Loucy (cell line): ENCODE measurements around the gene DTNB.

ENCODE experiments used
- H2AFZ ChIP-seq: fragments of 200-600 bp; sonication (generic); 2 replicates; pipeline ENCODE4 v1.6.0; 2016; ENCODE audit warnings: antibody characterized with exemption, mild to moderate bottlenecking, low read length, moderate library complexity
- H3F3A ChIP-seq: fragments of 200-600 bp; 2 replicates; pipeline ENCODE4 v1.6.0; 2016; ENCODE audit warnings: antibody characterized with exemption, low read depth, mild to moderate bottlenecking
- H3K27me3 ChIP-seq: fragments of 200-600 bp; sonication (generic); 2 replicates; pipeline ENCODE4 v1.6.1; 2014; ENCODE audit warnings: low read length, mild to moderate bottlenecking; ENCODE audit not compliant: insufficient read depth, poor library complexity, severe bottlenecking
- H3K36me3 ChIP-seq: fragments of 200-600 bp; sonication (generic); 2 replicates; pipeline ENCODE4 v1.6.1; 2016; ENCODE audit warnings: low read length; ENCODE audit not compliant: insufficient read depth
- H3K4me1 ChIP-seq: fragments of 200-600 bp; sonication (generic); 2 replicates; pipeline ENCODE4 v1.5.1; 2014; ENCODE audit warnings: low read length, mild to moderate bottlenecking; ENCODE audit not compliant: insufficient read depth, poor library complexity, severe bottlenecking
- H3K4me2 ChIP-seq: fragments of 200-600 bp; sonication (generic); 2 replicates; pipeline ENCODE4 v1.6.0; 2014; ENCODE audit warnings: antibody characterized with exemption, low read length, low read depth, mild to moderate bottlenecking; ENCODE audit not compliant: poor library complexity, severe bottlenecking
- H3K4me3 ChIP-seq: fragments of 200-600 bp; sonication (generic); 2 replicates; pipeline ENCODE4 v1.5.1; 2014; ENCODE audit warnings: low read length, mild to moderate bottlenecking, mixed read lengths; ENCODE audit not compliant: poor library complexity, severe bottlenecking
- H3K79me2 ChIP-seq: fragments of 200-600 bp; sonication (generic); 2 replicates; pipeline ENCODE4 v1.6.1; 2014; ENCODE audit warnings: low read length; ENCODE audit not compliant: insufficient read depth
- H3K9ac ChIP-seq: fragments of 200-600 bp; sonication (generic); 2 replicates; pipeline ENCODE4 v1.6.0; 2014; ENCODE audit warnings: mild to moderate bottlenecking, low read depth, low read length, moderate library complexity; ENCODE audit not compliant: poor library complexity, severe bottlenecking
- H3K9me2 ChIP-seq: fragments of 200-600 bp; sonication (generic); replicated peaks from 2 replicates; pipeline ENCODE4 v1.6.1; 2016; ENCODE audit warnings: low read depth, low read length, mixed read lengths
- H3K9me3 ChIP-seq: fragments of 200-600 bp; sonication (generic); 2 replicates; pipeline ENCODE4 v1.6.1; 2014; ENCODE audit warnings: mild to moderate bottlenecking, antibody characterized with exemption, low read length, low read depth; ENCODE audit not compliant: insufficient read depth
- H4K20me1 ChIP-seq: fragments of 200-600 bp; sonication (generic); 2 replicates; pipeline ENCODE4 v1.6.0; 2014; ENCODE audit warnings: antibody characterized with exemption, low read length, mild to moderate bottlenecking; ENCODE audit not compliant: insufficient read depth, poor library complexity, severe bottlenecking
- EZH2phosphoT487 ChIP-seq: fragments of 200-600 bp; IDR thresholded peaks from 2 replicates; pipeline ENCODE4 v1.6.1; 2018; ENCODE audit warnings: antibody characterized with exemption, mild to moderate bottlenecking, moderate library complexity, borderline replicate concordance
- TF ChIP-seq, protein P1 (sequence below): fragments of 200-600 bp; sonication (generic); conservative IDR thresholded peaks from 2 replicates; pipeline ENCODE4 v1.5.1; 2014; ENCODE audit warnings: mild to moderate bottlenecking, antibody characterized with exemption, low read length

DTNB gene

DNA sequence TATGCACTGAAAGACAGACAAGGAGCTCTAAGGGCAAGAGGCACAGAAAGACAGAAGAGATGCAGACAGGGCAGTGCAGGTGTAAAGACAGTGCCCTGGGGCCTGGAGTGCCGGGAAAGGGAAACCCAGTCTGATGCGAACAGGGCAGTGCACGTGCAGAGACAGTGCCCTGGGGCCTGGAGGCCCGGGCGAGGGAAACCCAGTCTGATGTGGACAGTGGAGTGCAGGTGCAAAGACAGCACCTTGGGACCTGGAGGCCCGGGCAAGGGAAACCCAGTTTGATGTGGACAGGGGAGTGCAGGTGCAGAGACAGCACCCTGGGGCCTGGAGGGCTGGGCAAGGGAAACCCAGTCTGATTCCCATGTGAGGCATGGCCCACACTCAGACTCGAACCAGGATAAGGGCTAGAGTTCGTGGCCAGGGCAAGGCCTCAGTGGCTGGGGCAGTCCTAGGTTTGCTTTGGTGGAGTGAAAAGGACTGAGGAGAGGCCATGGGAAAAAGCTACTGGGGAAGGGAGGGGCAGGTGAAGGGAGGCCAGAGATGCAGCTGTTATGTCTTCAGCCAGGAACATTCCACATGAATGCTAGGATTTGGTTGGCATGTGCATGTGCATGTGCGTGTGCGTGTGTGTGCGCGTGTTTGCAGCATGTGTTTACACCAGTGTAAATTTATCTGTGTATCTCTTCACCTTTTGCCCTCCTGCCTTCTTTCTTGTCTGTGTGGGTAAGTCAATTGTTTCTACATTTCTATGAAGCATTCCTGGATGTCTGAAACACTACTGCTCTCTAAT, 292.6 kb downstream of the DTNB start:
- Histone ChIP-seq H3K9me2 (no peaks in the 10 kb centered on the region), H3K4me3 (no peak overlapping the region), H2AFZ (no peak overlapping the region), H3K9me3 (no peaks in the 10 kb centered on the region), H3K4me2 (no peak overlapping the region), H3K9ac (no peak overlapping the region), H4K20me1 (no peaks in the 10 kb centered on the region), H3F3A (no peaks in the 10 kb centered on the region), H3K27me3 (no peaks in the 10 kb centered on the region), H3K36me3 (no peaks in the 10 kb centered on the region), H3K4me1 (peaks cover 28% of the 10 kb centered on the region), H3K79me2 (no peaks in the 10 kb centered on the region)
- TF ChIP-seq, protein P1, sequence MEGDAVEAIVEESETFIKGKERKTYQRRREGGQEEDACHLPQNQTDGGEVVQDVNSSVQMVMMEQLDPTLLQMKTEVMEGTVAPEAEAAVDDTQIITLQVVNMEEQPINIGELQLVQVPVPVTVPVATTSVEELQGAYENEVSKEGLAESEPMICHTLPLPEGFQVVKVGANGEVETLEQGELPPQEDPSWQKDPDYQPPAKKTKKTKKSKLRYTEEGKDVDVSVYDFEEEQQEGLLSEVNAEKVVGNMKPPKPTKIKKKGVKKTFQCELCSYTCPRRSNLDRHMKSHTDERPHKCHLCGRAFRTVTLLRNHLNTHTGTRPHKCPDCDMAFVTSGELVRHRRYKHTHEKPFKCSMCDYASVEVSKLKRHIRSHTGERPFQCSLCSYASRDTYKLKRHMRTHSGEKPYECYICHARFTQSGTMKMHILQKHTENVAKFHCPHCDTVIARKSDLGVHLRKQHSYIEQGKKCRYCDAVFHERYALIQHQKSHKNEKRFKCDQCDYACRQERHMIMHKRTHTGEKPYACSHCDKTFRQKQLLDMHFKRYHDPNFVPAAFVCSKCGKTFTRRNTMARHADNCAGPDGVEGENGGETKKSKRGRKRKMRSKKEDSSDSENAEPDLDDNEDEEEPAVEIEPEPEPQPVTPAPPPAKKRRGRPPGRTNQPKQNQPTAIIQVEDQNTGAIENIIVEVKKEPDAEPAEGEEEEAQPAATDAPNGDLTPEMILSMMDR, result no peak
- no peak for TF ChIP-seq EZH2phosphoT487

DNA sequence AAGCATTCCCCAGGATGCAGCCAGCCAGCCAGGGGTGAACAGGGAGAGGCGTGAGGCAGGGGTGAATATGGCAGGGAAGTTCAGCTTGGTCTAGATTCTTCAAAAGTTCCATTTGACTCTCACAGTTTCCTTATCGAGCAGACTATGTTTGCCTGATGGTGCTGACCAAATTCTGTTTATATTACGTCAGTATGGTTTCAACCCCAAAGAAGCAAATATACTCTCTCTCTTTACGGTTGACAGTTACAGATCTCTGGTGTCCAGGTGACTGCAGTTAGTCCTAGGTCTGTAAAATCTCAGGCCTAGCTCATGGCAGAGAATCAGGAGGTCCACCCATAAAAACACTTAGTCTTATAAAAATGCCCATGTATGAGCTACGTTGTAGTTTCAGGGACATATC, 293.4 kb downstream of the DTNB start:
- H3K9me3 ChIP-seq, result no peaks in the 10 kb centered on the region
- H3K27me3 ChIP-seq, result no peaks in the 10 kb centered on the region
- no peaks in the 10 kb centered on the region for H3K36me3 ChIP-seq
- H2AFZ ChIP-seq, result no peak overlapping the region
- TF ChIP-seq, protein P1, result no peak
- TF ChIP-seq EZH2phosphoT487, result no peak
- H3K79me2 ChIP-seq, result no peaks in the 10 kb centered on the region
- H4K20me1 ChIP-seq, result no peaks in the 10 kb centered on the region
- H3F3A ChIP-seq, result no peaks in the 10 kb centered on the region
- peaks cover 28% of the 10 kb centered on the region for H3K4me1 ChIP-seq
- H3K9me2 ChIP-seq, result no peaks in the 10 kb centered on the region
- no peak overlapping the region for H3K4me2 ChIP-seq
- no peak overlapping the region for H3K9ac ChIP-seq
- H3K4me3 ChIP-seq, result no peak overlapping the region

DNA sequence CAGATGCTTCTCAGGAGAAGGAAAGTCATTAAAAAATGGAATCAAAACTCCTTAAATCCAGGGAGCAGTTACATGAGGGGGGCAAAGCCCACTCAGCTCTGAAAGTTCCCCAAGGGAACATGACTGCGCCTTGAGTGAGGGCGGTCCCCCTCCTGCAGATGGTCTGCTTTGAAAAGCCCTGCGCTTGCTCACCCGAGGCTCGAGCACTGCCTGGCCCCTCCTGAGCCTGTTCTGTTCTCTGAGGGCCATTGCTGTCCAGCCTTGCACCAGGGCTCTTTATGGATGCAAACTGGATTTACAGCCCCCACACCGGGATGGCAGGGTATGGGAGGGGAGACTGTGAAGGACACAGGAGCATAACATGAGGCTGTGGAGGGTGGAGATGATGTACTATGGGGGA, 293.8 kb downstream of the DTNB start:
- Histone ChIP-seq H3F3A (no peaks in the 10 kb centered on the region), H3K9me2 (no peaks in the 10 kb centered on the region), H3K27me3 (no peaks in the 10 kb centered on the region), H3K4me2 (no peak overlapping the region), H3K4me3 (no peak overlapping the region), H3K9ac (no peak overlapping the region), H3K9me3 (no peaks in the 10 kb centered on the region), H3K4me1 (peaks cover 28% of the 10 kb centered on the region), H3K79me2 (no peaks in the 10 kb centered on the region), H2AFZ (no peak overlapping the region), H4K20me1 (no peaks in the 10 kb centered on the region), H3K36me3 (no peaks in the 10 kb centered on the region)
- TF ChIP-seq, protein P1, result no peak
- no peak for TF ChIP-seq EZH2phosphoT487
